ENCODE results near the gene PAX8.
"Not testable (repeated sequence)": the region's sequence is repeated elsewhere in the genome, so short reads cannot be mapped to it uniquely, and the experiment has no call there.

PAX8 gene

DNA sequence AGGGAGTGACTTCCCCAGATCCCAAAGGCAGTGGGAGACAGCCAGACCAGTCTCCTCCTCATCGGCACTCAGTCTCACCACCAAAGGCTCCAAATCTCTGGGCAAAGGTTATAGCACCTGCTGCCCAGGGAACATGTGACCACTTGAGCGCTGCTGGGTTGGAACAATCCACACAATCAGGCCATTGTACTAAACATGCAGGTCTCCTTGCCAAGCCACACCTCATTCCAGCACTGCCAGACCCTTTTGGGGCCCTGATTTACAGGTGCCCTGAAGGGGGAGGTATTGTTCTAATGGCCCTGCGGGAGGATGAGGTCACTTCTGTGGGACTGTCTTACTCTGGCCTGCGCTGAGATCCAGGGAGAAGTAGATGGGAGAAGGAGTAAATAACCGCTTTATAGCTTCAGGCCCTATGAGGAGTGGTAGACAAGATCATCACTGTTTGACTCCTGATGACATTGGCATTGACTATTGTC lies 10.0 kb upstream of the PAX8 start:
- not testable (repeated sequence) for DNase-seq (ENCODE audit: low spot score)

GRCh38 chr2:113288117-113288673 lies 9.5 kb upstream of the PAX8 start:
- not testable (repeated sequence) for DNase-seq (ENCODE audit: low spot score)

DNA sequence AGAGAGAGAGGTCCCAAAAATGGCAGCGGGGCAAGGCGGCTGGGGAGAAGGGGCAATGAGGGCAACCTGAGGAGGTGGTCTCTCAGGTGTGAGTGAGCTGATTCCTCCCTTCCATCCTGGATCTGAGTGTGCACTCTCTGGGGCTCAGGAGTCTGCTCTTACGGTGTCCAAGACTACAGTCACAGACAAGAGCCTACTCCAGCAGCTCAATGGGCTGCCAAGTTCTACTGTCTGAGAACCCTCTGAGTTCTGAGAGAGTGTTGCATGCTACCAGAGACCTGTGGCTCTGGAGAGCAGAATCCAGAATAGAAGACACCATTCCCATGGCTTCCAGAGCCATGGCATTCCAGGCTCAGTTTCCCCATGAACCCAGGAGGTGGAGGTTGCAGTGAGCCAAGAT lies 7.1 kb upstream of the PAX8 start:
- DNase-seq (ENCODE audit: low spot score), result no peak

DNA sequence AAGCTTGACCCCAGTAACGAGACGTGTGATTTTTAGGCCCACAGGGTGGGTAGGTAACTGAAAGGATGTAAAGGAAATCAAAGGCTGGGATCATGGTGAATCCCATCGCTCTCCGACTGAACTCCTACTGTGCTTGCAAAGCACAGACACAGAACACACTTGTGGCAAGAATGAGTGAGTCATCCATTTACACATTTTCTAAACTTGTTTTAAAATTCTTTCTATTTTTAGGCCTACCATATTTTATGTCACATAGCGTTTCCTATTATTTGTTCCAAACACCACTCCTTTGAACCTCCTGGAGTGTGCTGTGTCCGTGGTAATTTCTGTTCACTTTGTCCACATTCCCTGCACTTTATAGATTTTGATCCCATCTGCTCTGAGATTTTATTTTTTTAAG lies 6.3 kb upstream of the PAX8 start:
- DNase-seq (ENCODE audit: low spot score), result not testable (repeated sequence)

- no peak for DNase-seq (ENCODE audit: low spot score)
Observed at GRCh38 chr2:113284476-113284875, 5.8 kb upstream of the PAX8 start.

- DNase-seq (ENCODE audit: low spot score), result no peak
Observed at GRCh38 chr2:113283704-113284284, 5.1 kb upstream of the PAX8 start.

DNA sequence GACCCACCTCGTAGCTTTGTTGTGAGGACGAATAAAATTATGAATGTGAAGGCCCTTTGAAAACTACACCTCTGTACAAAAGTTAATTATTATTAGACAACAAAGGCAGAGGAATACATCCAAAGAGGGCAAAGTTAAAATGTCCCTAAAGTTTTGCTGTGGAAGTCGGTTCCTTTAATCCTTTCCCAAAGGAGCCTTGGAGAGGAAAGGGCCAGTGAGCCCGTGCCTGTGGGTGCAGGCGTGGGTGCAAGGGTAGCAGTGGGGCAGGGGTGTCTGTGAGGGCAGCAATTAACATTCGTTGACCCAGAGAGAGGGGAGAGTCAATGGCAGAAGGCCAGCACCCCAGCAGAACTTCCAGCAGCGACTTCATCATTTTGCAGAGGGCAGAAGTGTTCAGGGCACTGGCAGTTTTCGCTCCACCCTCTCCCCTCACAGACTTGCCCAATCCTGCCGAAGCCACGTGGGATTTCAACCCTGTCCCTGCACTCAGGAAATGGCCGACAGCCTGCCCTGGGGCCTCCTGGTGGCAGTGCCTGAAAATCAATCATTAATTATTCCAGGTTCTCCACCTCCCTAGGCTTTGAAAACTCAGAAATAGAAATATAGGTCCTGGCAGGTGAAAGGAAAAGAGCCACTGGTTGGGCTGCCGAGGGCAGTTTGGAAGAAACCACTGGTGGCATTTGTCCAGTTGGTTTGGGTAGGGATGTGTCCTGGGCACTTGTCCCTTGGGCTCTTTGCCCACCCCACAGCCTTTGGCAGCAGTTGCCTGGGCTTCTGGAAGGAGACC lies 4.2 kb upstream of the PAX8 start:
- DNase-seq (ENCODE audit: low spot score), result no peak

- DNase-seq (ENCODE audit: low spot score), result no peak
Observed at GRCh38 chr2:113281910-113282746, 3.4 kb upstream of the PAX8 start.

DNA sequence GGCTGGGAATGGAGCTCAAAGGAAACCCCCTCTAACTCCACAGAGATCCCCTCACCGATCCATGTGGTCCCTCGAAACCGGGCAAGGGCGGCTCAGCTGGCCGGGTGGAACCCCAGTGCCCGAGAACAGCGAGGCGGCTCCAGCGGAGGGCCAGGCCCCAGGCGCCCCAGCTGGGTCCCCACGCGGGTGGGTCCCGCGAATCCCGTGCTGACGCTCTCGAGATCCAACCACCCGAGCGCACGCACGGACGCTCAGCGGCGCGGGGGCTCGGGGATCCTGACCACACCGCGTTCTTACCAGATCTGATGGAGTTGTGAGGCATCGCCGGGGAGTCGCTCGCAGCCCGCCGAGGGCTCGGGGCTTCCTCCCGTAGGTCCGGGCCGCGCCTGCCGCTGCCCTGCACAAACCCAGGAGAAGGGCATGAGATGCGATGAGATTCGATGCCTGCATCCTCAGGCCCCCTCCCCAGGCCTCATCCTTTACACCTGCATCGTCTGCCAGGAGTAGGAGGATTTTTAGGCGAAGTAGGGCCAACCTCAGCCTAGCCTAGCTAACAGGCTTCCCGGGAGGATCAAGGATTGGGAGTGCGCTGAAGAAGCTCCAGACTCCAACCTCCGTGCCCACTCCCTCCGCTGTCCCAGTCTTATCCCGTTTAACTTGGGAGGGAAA lies 514 bp downstream of the PAX8 start:
- no peak for DNase-seq (ENCODE audit: low spot score)

DNA sequence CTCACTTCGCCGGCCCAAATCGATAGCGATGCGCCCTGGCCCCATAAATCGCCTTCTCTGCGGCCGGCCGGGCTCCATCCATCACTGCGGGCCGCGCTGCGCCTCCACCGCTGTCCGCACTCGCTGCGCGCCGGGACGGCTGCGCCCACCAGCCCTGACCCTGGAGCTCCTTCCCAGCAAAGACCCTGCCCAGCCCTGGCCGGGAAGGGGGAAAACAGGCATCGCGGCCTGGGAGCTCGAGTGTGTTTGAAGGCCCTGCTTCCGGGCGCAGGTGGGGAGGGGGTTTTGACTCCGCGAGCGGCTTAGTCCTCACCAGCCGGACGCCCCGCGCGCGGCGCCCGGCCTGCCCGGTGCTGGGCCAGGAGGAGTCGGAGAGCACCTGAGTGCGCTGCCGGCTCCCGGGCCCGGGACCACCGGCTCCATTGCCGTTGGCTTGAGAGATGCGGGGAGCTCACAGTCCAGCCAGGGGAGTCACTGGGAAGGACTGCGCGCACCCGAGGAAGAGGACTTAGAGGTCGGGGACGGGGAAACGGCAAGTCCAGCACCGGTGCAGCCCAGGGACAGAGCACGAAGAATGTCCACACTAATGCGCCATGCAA lies 1.1 kb downstream of the PAX8 start:
- no peak for DNase-seq (ENCODE audit: low spot score)

DNA sequence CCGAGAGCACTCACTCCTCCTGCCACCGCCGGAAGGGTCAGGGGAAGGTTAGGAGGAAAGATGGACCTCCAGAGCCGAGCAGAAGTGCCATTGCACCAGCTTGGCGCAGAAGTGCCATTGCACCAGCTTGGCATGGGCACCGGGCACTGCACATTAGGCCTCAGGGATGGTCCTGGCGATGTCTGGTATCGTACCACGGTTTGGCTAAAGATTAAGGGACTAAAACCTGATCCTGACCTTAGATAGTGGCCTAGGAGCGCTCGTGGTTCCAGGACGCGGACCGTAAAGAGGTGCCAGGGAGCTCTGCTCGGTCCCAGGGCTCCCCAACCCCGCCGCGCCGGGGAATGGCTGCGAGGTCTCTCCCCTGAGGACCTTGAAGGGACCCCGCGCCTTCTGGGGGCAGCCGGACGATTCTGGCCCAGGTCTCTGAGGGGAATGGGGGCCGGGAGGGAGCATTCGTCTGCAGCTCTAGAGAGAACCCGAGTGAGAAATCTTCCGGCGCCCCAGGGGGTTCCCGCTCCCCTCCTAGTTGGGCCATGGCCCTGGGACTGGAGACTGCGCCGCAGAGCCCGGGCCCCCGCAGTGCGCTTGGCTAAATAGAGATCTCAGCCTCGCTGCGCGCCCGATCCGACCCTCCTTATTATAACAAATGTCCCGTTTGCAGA lies 1.8 kb downstream of the PAX8 start:
- DNase-seq (ENCODE audit: low spot score), result no peak

DNA sequence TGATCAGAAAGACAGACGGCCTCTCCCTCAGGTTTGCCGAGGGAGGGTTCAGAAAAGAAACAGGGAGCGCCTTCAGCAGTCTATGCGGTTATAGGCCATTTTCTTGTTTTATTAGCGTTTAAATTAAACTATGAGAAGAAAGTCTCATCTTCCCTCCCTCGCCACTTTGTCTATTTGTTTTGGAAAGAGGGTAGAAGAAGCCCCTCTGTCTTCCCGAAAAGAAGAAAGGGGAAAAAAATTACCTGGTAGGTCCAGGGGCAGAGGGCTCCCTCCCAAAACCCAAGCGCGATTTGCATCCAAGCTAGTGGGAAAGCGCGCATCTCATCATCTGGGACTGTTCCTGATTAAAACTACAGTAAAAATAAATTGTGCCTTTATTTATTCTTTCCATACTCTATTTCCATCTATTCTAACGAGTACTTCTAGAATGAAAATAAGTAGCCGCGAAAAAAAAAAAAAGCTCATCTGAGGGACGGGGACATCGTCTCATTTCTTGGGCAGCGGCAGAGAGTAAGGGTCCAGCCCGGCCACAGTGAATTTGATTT lies 2.4 kb downstream of the PAX8 start:
- no peak for DNase-seq (ENCODE audit: low spot score)

- DNase-seq (ENCODE audit: low spot score), result no peak
Observed at GRCh38 chr2:113275556-113276215, 3.0 kb downstream of the PAX8 start.

- DNase-seq (ENCODE audit: low spot score), result no peak
Observed at GRCh38 chr2:113274432-113274831, 4.3 kb downstream of the PAX8 start.

DNA sequence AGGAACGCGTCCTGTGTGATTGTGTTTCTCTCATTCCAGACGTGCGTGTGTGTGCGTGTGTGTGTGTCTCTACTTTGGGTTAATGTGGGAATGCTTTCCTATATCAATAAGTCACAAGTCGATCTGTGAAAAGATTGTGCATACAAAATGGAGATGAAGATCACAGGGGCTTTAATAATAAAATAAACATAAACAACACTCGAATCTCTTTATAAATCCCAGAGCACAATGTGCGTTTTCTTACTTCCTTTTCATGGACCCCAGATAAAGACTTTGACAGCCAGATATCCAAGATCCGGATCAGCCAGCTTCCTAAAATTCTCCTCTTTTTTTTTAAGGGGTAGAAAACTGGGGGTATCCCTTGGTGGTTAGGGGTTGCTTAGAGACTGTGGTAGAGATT lies 4.7 kb downstream of the PAX8 start:
- no peak for DNase-seq (ENCODE audit: low spot score)

- peak; percentile 13 for DNase-seq (ENCODE audit: low spot score)
Observed at GRCh38 chr2:113273027-113273551, 5.6 kb downstream of the PAX8 start.

DNA sequence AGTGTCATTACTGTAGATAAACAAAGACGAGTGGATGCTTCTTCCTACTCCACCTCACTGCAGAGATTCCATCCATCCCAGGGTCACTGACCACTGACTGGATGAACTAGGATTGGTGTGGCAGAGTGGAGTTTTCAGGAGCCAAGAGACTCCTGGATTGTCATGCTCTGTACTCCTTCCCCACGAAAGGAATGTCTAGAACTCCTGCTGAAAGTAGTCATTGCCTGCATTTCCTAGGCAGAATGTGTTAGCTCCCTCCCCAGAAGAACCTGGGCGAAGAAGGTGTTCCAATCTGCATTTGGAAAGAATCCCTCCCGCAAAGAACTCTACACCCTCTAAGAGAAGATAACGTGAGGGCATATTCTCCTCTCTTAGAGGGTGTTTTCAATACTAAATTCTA lies 6.2 kb downstream of the PAX8 start:
- no peak for DNase-seq (ENCODE audit: low spot score)

DNA sequence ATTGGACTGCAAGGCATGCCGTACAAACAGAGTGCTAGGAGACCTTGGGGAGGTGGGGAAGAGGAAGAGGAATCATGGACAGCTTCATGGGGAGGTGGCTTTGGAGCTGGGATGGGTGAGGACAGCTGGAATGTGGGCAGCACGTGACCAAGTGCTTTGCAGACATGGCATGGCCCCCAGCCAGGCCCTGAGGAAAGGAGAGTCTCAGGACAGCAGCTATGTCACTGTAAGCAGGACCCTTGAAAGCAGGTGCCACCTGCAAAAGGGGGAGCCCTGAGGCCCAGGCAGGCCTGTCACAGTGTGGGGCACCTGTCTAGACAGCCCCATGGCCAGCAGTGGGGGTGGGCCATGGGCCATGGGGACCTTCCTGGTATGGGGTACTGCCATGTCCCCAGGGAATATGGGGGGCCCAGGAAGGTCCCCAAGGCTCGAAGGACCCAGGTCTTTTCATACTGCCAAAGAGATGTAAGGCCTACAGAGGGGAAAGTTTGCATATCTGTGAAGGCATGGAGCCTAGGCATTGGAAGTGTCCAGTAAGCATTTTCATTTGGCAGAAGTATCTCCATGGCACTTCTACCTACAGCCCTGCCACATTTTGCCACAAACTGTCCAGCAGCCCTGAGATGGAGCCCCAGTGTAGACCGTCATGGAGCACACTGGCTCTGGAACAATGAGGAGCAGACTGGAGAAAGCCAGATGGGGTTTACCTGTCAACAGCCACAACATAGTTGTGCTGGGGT lies 9.9 kb downstream of the PAX8 start:
- DNase-seq (ENCODE audit: low spot score), result no peak

- DNase-seq (ENCODE audit: low spot score), result no peak
Observed at GRCh38 chr2:113266431-113266830, 12.3 kb downstream of the PAX8 start.
